Activated CD4-positive, alpha-beta T cell treated with anti-CD3 and anti-CD28 coated beads for 4 hours (primary cell): Measurements from ENCODE around the gene RNU1-2.
"Not testable (repeated sequence)": the region's sequence is repeated elsewhere in the genome, so short reads cannot be mapped to it uniquely, and the experiment has no call there.

Source experiments
- DNase-seq, 2 donors: peaks; one replicate each; pipeline ENCODE4 v3.0.0-alpha.2; 2020

RNU1-2 gene

GRCh38 chr1:16888860-16889816, 6.6 kb upstream of the RNU1-2 start:
- peak; percentile 46 to 57 for DNase-seq

- DNase-seq, result not testable (repeated sequence)
These were observed 5.2 kb upstream of the RNU1-2 start for GRCh38 chr1:16890539-16891021.

DNA sequence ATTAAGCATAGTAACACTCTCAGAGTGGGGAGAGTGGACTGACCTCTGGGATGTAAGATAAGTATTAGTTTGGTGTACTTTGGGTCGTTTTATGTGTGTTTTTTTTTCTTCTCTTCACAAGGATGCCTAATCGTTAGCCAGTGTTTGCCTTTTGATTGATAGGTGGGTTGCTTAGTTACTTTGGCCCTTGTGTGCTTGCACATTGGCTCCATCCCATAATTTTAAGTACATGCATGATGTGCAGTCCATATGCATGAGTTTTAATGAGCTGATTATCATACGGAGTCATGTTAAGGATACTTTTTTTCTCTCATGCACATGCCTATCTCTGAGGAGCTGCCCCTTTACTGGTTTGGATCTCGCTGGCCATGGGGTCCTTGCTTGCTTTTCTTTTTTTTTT, 4.7 kb upstream of the RNU1-2 start:
- not testable (repeated sequence) for DNase-seq

DNA sequence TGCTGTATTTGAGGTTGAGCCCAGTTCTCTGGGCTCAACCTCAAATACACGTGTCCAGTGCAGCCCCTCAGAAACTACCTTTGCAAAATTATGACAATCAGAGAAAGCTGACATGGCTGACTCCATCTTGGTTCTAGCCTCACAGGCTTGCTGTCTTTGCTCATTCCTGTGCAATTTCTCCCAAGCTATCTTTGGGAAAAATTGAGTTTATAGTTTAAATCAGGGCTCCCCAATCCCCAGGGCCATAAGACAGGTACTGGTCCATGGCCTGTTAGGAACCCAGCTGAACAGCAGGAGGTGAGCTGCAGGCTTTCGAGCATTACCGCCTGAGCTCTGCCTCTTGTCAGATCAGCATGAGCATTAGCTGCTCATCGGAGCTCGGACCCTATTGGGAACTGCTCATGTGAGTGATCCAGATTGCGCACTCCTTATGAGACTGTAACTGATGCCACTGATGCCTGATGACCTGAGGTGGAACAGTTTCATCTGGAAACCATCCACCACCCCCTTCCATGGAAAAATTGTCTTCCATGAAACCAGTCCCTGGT, 2.7 kb upstream of the RNU1-2 start:
- DNase-seq, result not testable (repeated sequence)

DNA sequence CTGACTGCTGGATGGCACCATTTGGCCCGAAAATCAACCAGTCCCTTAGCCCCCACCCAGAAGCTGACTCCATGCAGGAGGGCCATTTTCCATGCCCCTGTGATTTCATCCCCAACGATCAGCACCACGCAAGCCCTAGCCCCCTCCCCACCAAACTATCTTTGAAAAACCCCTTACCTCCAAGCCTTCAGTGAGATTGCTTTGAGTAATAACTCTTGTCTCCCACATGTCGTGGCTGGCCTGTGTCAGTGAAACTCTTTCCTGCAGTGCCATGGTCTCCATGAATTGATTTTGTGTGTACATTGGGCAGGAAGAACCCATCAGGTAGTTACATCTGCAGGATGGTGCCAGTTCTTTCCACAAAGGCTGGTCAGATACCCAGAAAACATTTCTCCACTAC, 2.0 kb upstream of the RNU1-2 start:
- not testable (repeated sequence) for DNase-seq

- not testable (repeated sequence) for DNase-seq
These were observed 1.4 kb upstream of the RNU1-2 start for GRCh38 chr1:16894338-16894737.

GRCh38 chr1:16895233-16895597, 565 bp upstream of the RNU1-2 start:
- DNase-seq, result not testable (repeated sequence)

DNA sequence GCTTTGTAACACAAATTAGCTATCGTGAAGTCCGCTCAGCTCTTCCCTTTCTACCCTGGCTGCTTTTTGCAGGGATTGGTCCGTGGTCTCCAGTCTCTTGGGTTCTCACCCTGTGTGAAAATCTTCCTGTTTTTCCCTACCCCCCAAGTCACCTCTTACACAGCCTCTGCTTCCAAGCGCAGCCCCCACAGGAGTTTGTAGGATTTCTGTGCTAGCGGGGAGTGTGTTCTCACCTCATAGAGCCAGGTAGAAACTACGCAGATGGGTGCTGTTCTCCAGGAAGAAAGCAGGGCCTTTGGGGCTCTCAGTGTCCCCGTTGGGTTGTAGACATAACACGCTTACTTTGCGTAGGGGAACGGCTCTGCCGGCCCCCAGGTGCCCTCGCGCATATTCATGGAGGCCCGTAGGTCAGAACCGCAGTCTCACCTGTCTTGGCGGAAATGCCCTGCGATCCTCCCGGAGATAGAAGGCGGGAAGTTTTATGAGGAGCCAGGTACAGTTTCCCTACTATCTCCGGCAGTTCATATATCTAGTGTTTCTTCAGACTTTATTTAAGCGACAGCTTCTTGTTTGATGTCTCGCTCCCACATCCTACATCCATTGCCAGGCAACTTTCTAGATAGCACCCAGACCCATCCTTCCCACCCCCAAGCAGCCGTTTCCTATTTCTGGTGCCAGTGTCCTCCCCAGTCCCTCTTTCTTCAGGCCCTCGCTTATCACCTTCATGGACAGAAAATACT, 706 bp downstream of the RNU1-2 start:
- DNase-seq, result peak; percentile 49 to 60

- not testable (repeated sequence) for DNase-seq
These were observed 1.9 kb downstream of the RNU1-2 start for GRCh38 chr1:16897653-16898052.

GRCh38 chr1:16898298-16898697, 2.5 kb downstream of the RNU1-2 start:
- DNase-seq, result not testable (repeated sequence)

DNA sequence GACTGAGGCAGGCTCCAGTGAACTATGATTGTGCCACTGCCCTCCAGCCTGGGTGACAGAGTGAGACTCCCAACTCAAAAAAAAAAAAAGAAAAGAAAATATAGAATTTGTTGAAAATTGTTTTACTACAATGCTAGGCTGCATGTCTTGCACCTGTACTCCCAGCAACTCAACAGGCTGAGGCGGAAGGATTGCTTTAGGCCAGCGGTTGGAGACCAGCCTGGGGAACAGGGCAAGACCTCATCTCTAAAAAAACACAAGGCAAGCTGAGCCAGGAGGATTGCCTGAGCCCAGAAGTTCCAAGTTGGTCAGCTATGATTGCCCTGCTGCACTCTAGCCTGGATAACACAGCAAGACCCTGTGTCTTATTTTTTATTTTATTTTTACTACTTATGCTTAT, 3.2 kb downstream of the RNU1-2 start:
- not testable (repeated sequence) for DNase-seq

GRCh38 chr1:16900751-16901150, 5.0 kb downstream of the RNU1-2 start:
- DNase-seq, result no peak

DNA sequence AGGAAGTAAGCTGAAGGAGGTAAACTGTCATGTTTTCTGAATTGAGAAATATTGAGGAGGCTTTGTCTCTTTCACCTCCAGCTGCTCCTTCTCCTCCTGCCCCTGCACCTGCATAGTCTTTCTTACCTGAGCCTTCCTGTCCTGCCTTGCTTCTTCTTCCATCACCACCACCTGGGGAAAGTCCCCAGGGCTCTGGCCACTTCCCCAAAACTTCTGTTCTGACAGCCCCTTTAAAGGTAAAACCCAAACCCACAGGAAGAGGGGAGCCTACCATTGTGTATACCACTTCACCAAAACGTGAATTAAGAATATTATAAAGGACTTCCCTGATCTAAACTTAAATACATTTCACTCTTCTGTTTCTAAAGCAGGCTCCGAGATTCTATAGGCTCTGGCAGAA, 5.6 kb downstream of the RNU1-2 start:
- not testable (repeated sequence) for DNase-seq

DNA sequence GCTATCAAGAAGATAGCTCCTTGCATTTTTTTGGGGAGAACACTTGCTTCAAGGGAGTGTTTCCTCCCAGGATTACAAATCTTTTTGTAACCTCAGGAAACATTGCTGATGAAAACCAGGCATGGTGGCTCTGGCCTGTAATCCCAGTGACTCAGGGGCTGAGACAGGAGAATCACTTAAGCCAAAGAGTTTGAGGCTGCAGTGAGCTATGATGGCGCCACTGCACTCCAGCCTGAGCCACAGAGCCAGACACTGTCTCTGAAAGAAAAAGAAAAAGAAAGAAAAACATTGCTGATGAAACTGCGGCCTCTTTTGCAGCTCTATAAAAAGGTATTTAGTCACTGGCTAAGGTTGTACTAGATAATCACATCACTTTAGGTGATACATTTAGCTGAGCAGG, 7.3 kb downstream of the RNU1-2 start:
- DNase-seq, result no peak

DNA sequence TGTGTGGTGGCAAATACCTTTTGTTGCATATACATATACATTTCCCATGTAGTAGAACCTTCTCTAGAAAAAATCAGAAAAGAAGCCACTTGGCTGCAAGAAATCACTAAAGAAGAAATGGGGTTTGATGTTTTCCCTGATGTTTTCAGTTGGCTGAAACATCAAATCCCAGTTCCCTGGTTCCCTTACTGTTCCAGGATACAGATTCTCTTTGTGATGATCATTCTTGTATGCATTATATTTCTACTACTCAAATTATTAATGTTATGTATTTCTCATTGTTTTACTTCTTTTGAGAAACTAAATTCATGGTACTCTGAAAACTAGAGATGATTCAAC, 7.6 kb downstream of the RNU1-2 start:
- DNase-seq, result no peak

- peak; percentile 99 to 100 for DNase-seq
These were observed 8.9 kb downstream of the RNU1-2 start for GRCh38 chr1:16904560-16905109.

DNA sequence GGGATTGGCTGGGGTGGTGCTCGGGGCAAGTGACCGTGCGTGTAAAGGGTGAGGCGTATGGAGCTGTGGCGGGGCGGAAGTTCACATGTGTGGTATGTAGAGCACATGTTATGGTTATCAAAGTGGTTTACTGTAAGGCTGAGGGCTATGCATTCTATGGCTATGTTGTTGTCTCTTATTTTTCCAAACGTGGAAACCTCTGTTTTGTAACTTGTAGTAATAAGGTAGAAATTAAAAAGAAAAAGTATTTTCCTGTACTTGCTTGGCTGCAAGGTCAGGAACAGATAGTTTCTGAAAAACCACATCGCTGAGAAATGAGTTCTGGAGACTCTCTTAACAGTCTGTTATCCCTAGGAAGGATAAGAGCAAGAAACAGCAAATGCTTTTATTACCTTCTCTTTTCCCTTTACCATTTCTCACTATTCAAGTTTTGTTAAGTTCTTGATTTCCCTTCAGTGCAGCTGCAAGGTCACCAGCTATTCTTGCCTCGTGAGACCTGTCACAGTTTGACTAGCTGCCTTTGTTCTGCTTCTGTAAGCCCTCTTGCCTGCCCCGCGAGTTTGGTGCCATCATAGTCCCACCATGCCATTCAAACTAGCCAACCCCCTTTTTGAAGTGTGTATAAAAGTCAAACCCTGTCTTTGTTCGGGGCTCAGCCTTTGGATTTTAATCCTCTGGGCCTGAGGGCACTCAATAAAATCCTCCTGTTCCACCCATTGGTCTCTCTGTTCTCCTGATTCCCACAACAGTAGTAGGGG, 9.5 kb downstream of the RNU1-2 start:
- DNase-seq, result peak in 1 of 2 donors; percentile 32

DNA sequence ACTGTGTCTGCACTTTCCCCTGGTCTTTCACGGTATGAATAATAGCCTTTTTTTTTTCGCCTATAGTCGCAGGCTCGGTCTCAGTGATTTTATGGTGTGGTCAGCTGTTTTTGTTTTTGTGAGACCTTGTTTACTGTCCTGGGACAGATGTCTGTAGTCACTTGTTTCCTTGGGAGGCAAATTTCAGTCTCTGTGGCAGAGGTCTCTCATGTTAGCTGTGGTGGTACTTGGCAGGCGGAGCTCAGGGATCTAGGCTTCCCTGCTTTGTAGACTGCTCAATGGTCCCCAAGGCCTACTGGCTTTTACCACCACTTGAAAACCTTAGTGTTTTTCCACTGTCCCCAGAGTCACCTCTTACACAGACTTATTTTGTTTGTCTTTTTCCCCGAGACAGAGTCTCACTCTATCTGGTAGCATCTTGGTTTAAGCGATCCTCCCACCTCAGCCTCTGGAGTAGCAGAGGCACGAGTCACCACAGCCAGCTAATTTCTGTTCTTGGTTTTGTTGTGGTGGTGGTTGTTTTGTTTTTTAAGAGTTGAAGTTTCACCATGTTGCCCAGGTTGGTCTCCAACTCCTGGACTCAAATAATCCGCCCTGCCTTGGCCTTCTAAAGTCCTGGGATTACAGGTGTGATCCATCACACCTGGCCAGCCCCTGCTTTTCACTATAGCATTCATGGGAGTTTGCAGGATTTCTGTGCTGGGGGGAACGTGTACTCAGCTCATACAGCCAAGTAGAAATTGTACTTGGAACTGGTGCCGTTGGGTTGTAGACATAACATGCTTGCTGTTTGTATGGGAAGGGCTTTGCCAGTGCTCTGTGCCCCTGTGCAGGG, 10.3 kb downstream of the RNU1-2 start:
- no peak for DNase-seq

- no peak for DNase-seq
These were observed 11.1 kb downstream of the RNU1-2 start for GRCh38 chr1:16906873-16907272.

- no peak for DNase-seq
These were observed 12.3 kb downstream of the RNU1-2 start for GRCh38 chr1:16907870-16908758.
